SJSA1 (cell line): ENCODE results near the gene NAGPA. TPM values are rescaled to one million over a fixed set of nuclear protein-coding genes. Genes with fewer than 3 reads are reported as not detected.

Experiments
- DNase-seq, 2 experiments: peaks; one replicate each; pipeline ENCODE4 v3.0.0-alpha.2; 2015 to 2020; ENCODE audit warnings: low spot score in 2 of 2, low read depth in 1 of 2
- H3K27ac ChIP-seq: fragments of 250-450 bp; sonication (Bioruptor Pico); 2 replicates; pipeline ENCODE4 v1.5.1; 2020; ENCODE audit warnings: mild to moderate bottlenecking, moderate library complexity
- H3K27me3 ChIP-seq: fragments of 250-450 bp; sonication (Bioruptor Pico); replicated peaks from 2 replicates; pipeline ENCODE4 v1.5.1; 2020; ENCODE audit warnings: mild to moderate bottlenecking, moderate library complexity
- H3K36me3 ChIP-seq: fragments of 250-450 bp; sonication (Bioruptor Pico); 2 replicates; pipeline ENCODE4 v1.5.1; 2020; ENCODE audit warnings: mild to moderate bottlenecking
- H3K4me1 ChIP-seq: fragments of 250-450 bp; sonication (Bioruptor Pico); replicated peaks from 2 replicates; pipeline ENCODE4 v1.6.1; 2021; ENCODE audit warnings: mild to moderate bottlenecking
- H3K4me3 ChIP-seq: fragments of 250-450 bp; sonication (Bioruptor Pico); 2 replicates; pipeline ENCODE4 v1.5.1; 2020; ENCODE audit warnings: mild to moderate bottlenecking
- H3K9me3 ChIP-seq: fragments of 250-450 bp; sonication (Bioruptor Pico); replicated peaks from 2 replicates; pipeline ENCODE4 v1.5.1; 2020; ENCODE audit warnings: mild to moderate bottlenecking
- total RNA-seq: library from RNA; depleted of rRNA; stranded (reverse); fragments of >200 nt; shearing (Covaris generic); gene quantifications from 2 replicates; pipeline ENCODE4 v1.2.3, GENCODE V29; 2014

NAGPA gene
- total RNA-seq, 1 experiment from 2014 or later = 12.1 TPM

DNA sequence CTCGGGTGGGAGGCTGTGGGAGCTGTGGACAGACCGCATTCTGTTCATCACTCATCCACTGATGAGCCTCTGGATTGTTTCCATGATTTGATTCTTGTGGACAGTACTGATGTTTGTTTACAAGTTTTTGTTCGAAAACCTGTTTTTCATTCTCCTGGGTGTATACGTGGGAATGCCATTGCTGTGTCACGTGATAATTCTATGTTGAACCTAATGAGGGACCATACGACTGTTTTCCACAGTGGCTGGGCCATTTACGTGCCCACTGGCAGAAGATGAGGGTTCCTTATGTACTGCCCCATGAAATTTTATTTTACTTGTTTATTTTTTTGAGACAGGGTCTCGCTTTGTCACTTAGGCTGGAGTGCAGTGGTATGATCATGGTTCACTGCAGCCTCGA, 35.3 kb upstream of the NAGPA start:
- Histone ChIP-seq H3K27me3 (peaks cover 37% of the 10 kb centered on the region), H3K4me3 (no peak overlapping the region), H3K36me3 (peaks cover 8% of the 10 kb centered on the region), H3K9me3 (no peaks in the 10 kb centered on the region), H3K4me1 (peaks cover 15% of the 10 kb centered on the region), H3K27ac (no peak overlapping the region)
- DNase-seq = no peak

DNA sequence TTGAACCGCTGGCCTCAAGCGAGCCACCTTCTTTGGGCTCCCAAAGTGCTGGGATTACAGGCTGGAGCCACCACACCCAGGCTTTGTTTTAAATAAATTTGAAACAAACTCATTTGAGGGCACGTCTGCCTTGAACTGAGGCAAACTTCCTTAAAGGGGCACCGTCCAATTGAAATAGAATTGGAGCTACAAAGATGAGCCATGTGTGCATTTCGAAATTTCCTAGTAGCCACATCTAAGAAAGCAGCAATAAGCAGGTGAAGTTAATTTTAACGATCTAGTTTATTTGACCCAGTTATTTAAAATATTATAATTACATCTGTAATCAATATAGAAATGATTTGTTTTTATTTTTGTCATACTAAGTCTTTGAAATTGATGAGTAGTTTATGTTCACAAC, 32.8 kb upstream of the NAGPA start:
- peaks cover 51% of the 10 kb centered on the region for H3K27me3 ChIP-seq
- DNase-seq = no peak
- no peak overlapping the region for H3K27ac ChIP-seq
- no peaks in the 10 kb centered on the region for H3K36me3 ChIP-seq
- H3K4me3 ChIP-seq = no peak overlapping the region
- H3K9me3 ChIP-seq = no peaks in the 10 kb centered on the region
- peaks cover 6% of the 10 kb centered on the region for H3K4me1 ChIP-seq

DNA sequence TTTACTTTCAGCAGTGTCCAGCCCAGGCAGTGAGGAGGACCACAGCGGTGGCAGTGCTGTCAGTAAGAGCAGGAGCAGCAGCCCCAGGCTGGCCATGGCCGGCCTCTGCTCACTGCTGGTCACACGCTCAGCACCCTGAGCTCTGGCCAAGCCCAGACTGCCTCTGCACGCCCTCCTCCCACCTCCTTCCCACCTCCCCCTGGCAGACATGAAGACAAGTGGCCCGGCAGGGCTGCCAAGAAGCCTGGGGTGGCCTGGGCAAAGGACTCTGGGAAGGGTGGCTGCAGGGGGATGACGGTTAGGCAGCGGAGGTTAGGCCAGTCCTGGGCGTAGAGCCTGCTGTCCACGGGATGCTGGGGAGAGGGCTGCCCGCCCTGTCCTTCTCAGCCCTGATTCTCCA, 32.1 kb upstream of the NAGPA start, which contains the start of gene C16orf89:
TSS of gene C16orf89 (minus strand) at position 144 of the 400 bp plus-strand sequence. CDS start at position 96, 48 bp downstream.
- peaks cover 51% of the 10 kb centered on the region for H3K27me3 ChIP-seq
- H3K36me3 ChIP-seq = no peaks in the 10 kb centered on the region
- no peak within 1 kb of the TSS for H3K4me3 ChIP-seq
- H3K27ac ChIP-seq = no peak within 1 kb of the TSS
- no peaks in the 10 kb centered on the region for H3K9me3 ChIP-seq
- no peak for DNase-seq
- H3K4me1 ChIP-seq = no peaks in the 10 kb centered on the region

DNA sequence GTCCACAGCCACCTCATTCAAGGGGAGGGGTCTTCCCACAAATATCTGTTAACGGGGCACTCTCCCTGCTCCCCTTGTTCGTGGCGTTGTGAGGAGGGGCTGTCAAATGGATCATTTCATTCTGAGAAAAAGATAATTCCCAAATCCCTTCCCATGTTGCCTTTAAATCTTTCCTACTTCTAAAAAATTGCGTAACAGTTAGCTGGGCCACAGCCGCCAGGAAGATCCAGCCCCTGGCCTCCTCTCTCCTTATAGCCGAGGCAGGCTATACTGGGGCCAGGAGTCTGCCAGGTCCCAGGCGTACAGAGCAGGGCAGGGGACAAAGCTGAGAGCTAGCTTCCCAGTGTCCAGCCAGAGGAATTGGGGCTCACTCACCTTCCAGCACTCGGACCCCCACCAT, 31.6 kb upstream of the NAGPA start:
- Histone ChIP-seq H3K9me3 (no peaks in the 10 kb centered on the region), H3K4me1 (no peaks in the 10 kb centered on the region), H3K27ac (no peak overlapping the region), H3K27me3 (peaks cover 51% of the 10 kb centered on the region), H3K4me3 (no peak overlapping the region), H3K36me3 (no peaks in the 10 kb centered on the region)
- no peak for DNase-seq

DNA sequence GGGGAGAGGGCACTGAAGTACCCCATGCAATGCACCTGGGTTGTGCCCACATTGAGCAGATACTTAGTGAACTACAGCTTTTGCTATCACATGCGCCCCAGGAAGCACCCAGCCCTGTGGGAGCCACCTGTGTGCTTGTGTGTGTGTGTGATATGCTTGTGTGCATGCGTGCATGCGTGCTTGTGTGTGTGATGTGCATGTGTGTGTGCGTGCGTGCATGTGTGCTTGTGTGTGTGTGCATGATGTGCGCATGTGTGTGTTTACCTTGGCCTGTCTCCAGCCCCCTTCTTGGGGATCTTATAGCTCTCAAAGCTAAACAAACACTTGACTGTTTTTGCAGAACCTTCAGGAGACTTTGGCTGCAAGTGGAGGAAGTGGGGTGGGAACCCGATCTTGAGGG, 31.2 kb upstream of the NAGPA start:
- no peak overlapping the region for H3K27ac ChIP-seq
- H3K4me3 ChIP-seq = no peak overlapping the region
- DNase-seq = no peak
- H3K36me3 ChIP-seq = no peaks in the 10 kb centered on the region
- H3K27me3 ChIP-seq = peaks cover 51% of the 10 kb centered on the region
- no peaks in the 10 kb centered on the region for H3K9me3 ChIP-seq
- H3K4me1 ChIP-seq = no peaks in the 10 kb centered on the region

DNA sequence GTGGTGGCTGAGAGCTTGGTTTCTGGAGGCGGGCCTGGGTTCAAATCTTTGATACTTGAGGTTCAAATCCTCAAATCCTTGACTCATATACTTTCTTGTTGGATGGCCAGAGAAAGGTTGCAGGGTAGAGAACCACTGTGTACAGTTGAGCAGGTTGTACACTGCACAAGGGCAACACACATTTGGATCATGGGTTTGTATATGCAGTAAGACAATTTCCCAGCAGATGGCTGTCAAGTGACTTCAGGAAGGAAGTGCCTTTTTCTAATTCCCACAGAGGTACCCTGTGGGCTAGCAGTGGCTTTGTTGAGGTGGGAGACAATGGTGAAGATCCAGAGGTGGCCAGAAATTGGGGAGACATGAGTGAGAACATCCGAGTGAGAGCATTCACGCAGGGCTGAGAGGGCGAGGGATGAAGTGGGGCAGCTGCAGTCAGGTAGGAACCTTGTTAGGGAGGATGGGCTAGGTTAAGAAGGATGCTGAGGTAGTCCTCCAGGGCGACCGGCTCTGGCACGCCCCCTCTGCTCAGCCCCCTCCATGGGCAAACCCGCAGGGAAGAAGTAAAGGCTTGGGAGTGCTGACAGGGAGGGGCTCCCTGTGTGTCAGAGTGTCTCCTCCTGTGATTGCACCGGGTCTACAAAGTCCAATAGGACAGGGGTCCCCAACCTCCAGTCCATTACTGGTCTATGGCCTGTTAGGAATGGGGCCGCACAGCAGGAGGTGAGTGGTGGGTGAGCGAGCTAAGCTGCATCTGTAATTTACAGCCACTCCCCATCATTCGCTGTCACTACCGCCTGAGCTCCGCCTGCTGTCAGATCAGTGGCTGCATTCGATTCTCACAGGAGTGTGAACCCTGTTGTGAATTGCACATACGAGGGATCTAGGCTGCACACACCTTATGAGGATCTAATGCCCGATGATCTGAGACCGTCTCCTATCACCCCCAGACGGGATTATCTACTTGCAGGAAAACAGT, 29.3 kb upstream of the NAGPA start:
- no peak for DNase-seq
- Histone ChIP-seq H3K4me1 (no peaks in the 10 kb centered on the region), H3K36me3 (no peaks in the 10 kb centered on the region), H3K27me3 (peaks cover 50% of the 10 kb centered on the region), H3K9me3 (no peaks in the 10 kb centered on the region), H3K27ac (no peak overlapping the region), H3K4me3 (no peak overlapping the region)

DNA sequence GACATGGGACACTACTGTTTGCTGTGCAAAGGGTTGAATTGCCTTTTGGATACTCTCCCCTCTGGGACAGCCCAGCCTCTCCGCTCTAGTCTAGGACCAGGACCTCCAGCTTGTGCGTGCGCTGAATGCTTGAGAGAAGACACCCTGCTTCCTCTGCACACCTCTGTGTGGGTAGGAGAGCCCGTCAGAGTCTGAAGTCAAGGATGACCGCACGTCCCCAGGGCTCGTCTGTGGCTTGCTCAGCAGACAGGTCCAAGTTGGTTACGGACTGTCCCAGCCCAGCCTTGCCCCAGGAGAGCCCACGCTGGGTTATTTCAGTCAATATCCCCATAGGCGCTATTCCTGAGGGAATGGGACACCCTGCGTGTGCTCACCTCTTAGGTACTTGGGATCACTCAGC, 28.3 kb upstream of the NAGPA start:
- H3K27ac ChIP-seq = no peak overlapping the region
- H3K36me3 ChIP-seq = no peaks in the 10 kb centered on the region
- no peak for DNase-seq
- no peaks in the 10 kb centered on the region for H3K9me3 ChIP-seq
- peaks cover 40% of the 10 kb centered on the region for H3K27me3 ChIP-seq
- H3K4me1 ChIP-seq = no peaks in the 10 kb centered on the region
- no peak overlapping the region for H3K4me3 ChIP-seq

DNA sequence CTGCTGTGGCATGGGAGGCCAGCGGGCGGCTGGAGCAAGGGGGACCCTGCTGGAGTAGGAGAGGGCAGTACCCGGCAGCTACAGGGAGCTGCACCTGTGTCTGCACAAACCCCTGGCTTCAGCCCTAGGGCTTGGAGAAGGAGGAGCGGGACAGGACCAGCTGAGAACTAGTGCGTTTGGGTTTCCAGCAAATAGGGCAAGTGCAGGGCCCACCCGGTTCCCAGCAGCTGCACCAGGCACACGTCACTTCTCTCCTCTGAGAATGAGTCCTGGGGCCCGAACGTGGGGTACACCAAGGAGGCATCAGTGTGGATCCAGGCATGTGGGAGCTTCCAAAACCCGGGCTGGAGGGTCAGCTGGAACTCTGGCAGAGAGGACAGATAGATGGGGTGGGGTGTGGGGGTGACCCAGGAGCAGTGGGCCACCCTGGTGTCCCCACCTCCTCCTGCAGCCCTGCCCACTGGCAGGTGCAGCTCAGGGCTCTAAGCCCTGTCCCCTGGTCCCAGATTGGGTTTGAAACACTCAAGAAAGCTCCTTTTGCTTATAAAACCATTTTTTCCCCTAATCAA, 26.4 kb upstream of the NAGPA start:
- H3K36me3 ChIP-seq = no peaks in the 10 kb centered on the region
- no peak for DNase-seq
- no peak overlapping the region for H3K27ac ChIP-seq
- H3K4me3 ChIP-seq = no peak overlapping the region
- no peaks in the 10 kb centered on the region for H3K4me1 ChIP-seq
- no peaks in the 10 kb centered on the region for H3K9me3 ChIP-seq
- peaks cover 28% of the 10 kb centered on the region for H3K27me3 ChIP-seq

DNA sequence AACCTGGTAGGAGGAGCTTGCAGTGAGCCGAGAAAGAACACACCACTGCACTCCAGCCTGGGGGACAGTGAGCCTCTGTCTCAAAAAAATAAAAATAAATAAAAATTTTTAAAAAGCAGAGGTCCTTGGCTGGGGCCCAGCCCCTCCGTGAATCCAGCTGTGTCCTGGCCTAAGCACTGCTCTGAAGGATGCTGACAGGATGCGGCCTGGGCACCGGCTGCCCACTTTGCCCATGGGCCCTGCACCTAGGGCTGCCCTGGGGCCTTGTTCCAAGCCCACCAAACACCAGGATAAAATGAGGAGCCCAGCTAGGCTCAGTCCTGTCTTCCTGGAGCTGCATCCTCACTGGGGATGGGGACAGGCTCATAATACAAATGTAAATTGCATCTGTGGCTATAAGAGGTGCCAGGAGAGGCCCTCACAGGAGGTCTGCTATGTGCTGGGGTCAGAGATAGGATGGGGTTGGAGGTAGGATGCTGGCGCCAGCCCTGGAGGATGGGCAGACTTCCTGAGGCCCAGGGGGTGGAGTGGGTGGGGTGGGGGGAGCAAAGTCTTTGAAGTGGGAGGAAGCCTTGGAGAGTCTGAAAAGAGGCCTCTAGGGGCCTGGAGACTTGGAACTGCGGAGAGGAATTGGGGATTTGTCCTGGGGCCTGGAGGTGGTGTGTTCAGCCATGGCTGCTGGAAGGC, 25.8 kb upstream of the NAGPA start:
- H3K4me1 ChIP-seq = no peaks in the 10 kb centered on the region
- no peak overlapping the region for H3K27ac ChIP-seq
- no peaks in the 10 kb centered on the region for H3K36me3 ChIP-seq
- no peaks in the 10 kb centered on the region for H3K9me3 ChIP-seq
- H3K4me3 ChIP-seq = no peak overlapping the region
- peaks cover 22% of the 10 kb centered on the region for H3K27me3 ChIP-seq
- no peak for DNase-seq

DNA sequence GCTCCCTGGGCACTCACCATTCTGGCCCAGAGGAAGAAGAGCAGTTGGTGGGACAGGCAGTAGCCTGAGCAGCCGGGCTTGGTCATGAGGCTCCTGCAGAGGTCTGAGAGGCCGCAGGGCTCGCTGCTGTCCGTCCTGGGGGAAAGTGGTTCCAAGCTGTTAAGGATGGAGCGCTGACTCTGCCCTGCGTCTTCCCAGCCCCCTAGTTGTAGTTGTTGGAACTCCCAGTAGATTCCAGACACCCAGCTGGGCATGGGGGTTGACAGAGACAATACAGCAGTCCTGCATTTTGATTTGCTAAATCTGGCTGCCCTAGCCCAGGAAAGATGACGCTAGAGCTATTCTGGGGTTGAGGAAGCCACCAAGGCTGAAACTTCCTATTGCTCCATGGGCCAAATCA, 24.7 kb upstream of the NAGPA start:
- Histone ChIP-seq H3K27ac (no peak overlapping the region), H3K4me1 (no peaks in the 10 kb centered on the region), H3K27me3 (peaks cover 13% of the 10 kb centered on the region), H3K9me3 (no peaks in the 10 kb centered on the region), H3K4me3 (no peak overlapping the region), H3K36me3 (no peaks in the 10 kb centered on the region)
- DNase-seq = no peak

DNA sequence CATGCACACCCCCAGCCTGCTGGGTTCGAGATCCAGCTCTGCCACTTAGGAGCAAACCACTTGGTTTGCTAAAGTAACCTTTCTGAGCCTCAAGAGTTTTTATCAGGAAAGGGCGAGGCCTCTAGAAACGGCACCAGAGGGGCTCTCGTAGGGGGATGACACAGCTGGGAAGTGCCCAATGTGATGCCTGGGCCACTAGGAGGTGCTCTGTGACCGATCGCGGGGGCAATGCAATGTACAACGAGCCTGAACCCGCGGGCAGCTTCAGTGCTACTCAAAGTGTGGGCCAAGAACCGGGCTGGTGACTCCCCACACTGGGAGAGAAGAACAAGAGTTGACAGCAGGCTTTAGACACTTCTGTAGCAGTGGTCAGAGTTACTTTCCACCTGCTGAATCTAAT, 22.6 kb upstream of the NAGPA start:
- no peak for DNase-seq
- H3K9me3 ChIP-seq = no peaks in the 10 kb centered on the region
- no peaks in the 10 kb centered on the region for H3K4me1 ChIP-seq
- H3K36me3 ChIP-seq = no peaks in the 10 kb centered on the region
- no peak overlapping the region for H3K4me3 ChIP-seq
- peaks cover 3% of the 10 kb centered on the region for H3K27me3 ChIP-seq
- no peak overlapping the region for H3K27ac ChIP-seq

DNA sequence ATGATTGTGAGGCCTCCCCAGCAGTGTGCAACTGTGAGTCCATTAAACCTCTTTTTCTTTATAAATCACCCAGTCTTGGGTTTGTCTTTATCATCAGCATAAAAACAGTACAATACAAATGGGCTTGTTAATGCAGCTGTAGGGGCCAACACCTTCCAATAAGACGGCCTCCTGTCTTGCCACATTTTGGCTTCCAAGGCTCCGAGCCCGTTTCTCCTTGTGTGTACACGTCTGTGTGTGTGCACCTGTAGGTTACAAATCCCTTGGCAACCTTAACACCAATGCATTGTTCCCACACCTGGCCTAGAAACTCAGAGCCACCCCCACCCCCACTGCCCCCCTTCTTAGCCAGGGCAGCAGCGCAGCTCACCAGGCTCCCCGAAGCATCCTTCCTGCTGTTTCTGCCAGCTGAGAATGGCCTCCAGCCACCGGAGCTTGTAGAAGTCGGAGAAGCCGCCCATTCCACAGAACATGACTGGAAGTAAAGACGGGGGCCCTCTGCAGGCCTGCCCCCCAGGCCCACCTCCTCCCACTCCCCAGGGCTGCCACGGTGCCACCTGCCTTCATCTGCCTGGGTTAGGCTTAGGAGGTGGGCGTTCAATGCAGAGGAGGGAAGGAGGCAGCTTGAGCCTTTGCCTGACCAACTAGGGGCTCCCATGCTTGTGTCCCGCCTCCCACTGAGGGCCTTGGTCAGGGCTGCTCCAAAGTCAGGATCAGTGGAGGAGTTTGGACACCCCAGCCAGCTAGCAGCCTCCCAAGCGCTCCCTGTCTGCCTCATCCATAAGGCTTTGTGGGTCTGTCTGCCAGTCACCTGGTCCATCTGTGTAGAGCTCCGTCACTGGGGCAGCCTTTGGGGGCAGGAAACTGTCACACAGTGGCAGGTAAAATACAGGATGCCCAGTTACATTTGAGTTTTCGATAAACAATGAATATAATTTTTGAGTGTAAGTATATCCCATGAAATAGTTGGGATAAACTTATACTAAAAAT, 21.4 kb upstream of the NAGPA start:
- Histone ChIP-seq H3K4me3 (no peak overlapping the region), H3K36me3 (no peaks in the 10 kb centered on the region), H3K4me1 (no peaks in the 10 kb centered on the region), H3K27ac (no peak overlapping the region), H3K27me3 (peaks cover 7% of the 10 kb centered on the region), H3K9me3 (no peaks in the 10 kb centered on the region)
- no peak for DNase-seq

DNA sequence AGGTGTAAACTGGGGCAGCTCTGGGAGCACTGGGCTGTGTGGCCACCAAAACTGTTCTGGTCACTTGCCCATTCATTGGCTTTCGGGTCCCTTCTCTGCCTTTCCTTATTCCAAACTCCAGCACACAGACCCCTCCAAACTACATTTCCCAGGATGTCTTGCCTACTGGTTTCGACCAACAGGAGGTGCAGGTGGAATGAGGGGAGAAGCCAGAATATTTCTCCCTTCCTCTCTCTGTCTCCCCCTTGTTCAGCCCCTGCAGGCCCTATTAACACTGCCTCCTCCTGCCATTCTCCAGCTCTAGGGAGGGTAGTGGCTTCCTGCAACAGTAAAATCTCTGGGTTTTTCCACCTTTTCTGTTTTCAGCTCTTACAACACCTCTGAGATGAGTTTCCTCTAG, 13.2 kb upstream of the NAGPA start:
- Histone ChIP-seq H3K36me3 (no peaks in the 10 kb centered on the region), H3K4me1 (peaks cover 4% of the 10 kb centered on the region), H3K4me3 (no peak overlapping the region), H3K27ac (no peak overlapping the region), H3K27me3 (peaks cover 13% of the 10 kb centered on the region; the same call in 1 of the 2 replicates), H3K9me3 (no peaks in the 10 kb centered on the region)
- no peak for DNase-seq
